Colonic mucosa (tissue), 4 donors: ENCODE results near the gene ZNF780B. TPM values are rescaled to one million over a fixed set of nuclear protein-coding genes. Genes with fewer than 3 reads are reported as not detected.

Source experiments
- DNase-seq: peaks from one replicate; pipeline ENCODE4 v3.0.0-alpha.2; 2020
- H3K27ac ChIP-seq: fragments of 200-600 bp; one replicate; pipeline ENCODE4 v1.8.0; 2021
- H3K27me3 ChIP-seq: fragments of 200-600 bp; one replicate; pipeline ENCODE4 v1.8.0; 2021
- H3K36me3 ChIP-seq: fragments of 200-600 bp; one replicate; pipeline ENCODE4 v1.8.0; 2021
- H3K4me1 ChIP-seq: fragments of 200-600 bp; one replicate; pipeline ENCODE4 v1.8.0; 2021; ENCODE audit warnings: mild to moderate bottlenecking
- H3K4me3 ChIP-seq: fragments of 200-600 bp; one replicate; pipeline ENCODE4 v1.8.0; 2021
- H3K9ac ChIP-seq, 2 donors: one replicate each; pipeline ENCODE4 v1.7.0; 2013; ENCODE audit warnings: control low read depth in 2 of 2, low read depth in 2 of 2, low read length in 2 of 2
- H3K9me3 ChIP-seq: fragments of 200-600 bp; one replicate; pipeline ENCODE4 v1.8.0; 2021
- intact Hi-C: fragments of 100-400 bp; cut with DNase I; formaldehyde crosslinking; loops from one replicate; pipeline ENCODE4 v1.14.1; 2022
- total RNA-seq, 2 donors: library from RNA; stranded (reverse); fragmentation: NEBNext Ultra II Directional in 1 of 2; extraction: Animal tissue kit (Norgen Biotek cat#: 25700) in 1 of 2; gene quantifications; one replicate each; pipeline ENCODE4 v1.2.1, GENCODE V29; 2021
- TF ChIP-seq, protein P1 (sequence below): fragments of 200-600 bp; IDR thresholded peaks from one replicate; pipeline ENCODE4 v1.8.0; 2022; ENCODE audit warnings: antibody characterized with exemption, mild to moderate bottlenecking
- donor health status: healthy.
- donor health status: DM: no; HTN: no; CAD: no.
- donor health status: DM: no; HTN: no; CAD: no.

ZNF780B gene
- total RNA-seq, 2 donors from 2014 or later = 14.3 to 21.7 TPM

DNA sequence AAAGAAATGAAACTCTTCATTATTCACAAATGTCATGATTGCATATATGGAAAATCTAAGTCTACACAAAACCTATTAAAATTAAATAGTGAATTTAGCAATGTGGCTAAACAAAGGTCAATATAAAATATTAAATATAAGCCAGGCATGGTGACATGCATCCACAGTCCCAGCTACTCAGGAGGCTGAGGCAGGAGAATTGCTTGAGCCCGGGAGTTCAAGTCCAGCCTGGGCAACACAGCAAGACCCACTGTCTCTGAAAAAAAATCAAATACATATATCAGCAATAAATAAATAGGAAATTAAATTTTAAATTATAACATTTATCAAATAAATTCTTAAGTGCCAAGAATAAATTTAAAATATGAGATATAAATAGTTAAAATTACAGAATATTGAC, 73.1 kb downstream of the ZNF780B start:
- intact Hi-C loops = no loop called here
- no peak for DNase-seq
- H3K4me1 ChIP-seq = no peaks in the 10 kb centered on the region
- H3K27me3 ChIP-seq = no peaks in the 10 kb centered on the region
- H3K36me3 ChIP-seq = peaks cover 12% of the 10 kb centered on the region
- TF ChIP-seq, protein P1, sequence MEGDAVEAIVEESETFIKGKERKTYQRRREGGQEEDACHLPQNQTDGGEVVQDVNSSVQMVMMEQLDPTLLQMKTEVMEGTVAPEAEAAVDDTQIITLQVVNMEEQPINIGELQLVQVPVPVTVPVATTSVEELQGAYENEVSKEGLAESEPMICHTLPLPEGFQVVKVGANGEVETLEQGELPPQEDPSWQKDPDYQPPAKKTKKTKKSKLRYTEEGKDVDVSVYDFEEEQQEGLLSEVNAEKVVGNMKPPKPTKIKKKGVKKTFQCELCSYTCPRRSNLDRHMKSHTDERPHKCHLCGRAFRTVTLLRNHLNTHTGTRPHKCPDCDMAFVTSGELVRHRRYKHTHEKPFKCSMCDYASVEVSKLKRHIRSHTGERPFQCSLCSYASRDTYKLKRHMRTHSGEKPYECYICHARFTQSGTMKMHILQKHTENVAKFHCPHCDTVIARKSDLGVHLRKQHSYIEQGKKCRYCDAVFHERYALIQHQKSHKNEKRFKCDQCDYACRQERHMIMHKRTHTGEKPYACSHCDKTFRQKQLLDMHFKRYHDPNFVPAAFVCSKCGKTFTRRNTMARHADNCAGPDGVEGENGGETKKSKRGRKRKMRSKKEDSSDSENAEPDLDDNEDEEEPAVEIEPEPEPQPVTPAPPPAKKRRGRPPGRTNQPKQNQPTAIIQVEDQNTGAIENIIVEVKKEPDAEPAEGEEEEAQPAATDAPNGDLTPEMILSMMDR = no peak
- no peaks in the 10 kb centered on the region for H3K9me3 ChIP-seq
- H3K4me3 ChIP-seq = no peak overlapping the region
- no peak overlapping the region for H3K27ac ChIP-seq
- no peak overlapping the region for H3K9ac ChIP-seq

Other genes starting within 250 kb of the ZNF780B start
- 10 to 100 TPM; 11.8 to 12.7 TPM for gene DYRK1B, start 222.1 kb downstream of the ZNF780B start, total RNA-seq
- 100 to 1,000 TPM; 155 to 297 TPM for gene FBL, start 209.9 kb downstream of the ZNF780B start, total RNA-seq
- gene FCGBP, start 121.6 kb downstream of the ZNF780B start, total RNA-seq = 1,000 to 10,000 TPM; 2,896 to 3,903 TPM
- gene PSMC4, start 85.1 kb downstream of the ZNF780B start, total RNA-seq = 100 to 1,000 TPM in 1 of 2 donors, 10 to 100 TPM in 1; 87.3 to 143 TPM
- gene ZNF546, start 59.2 kb downstream of the ZNF780B start, total RNA-seq = 1 to 10 TPM; 1.1 to 1.3 TPM
- 10 to 100 TPM; 13.1 to 13.4 TPM for gene ZNF780A, start 34.7 kb upstream of the ZNF780B start, total RNA-seq
- gene MAP3K10, start 135.2 kb upstream of the ZNF780B start, total RNA-seq = 10 to 100 TPM in 1 of 2 donors, 1 to 10 TPM in 1; 9.1 to 10.9 TPM
- gene TTC9B, start 162.2 kb upstream of the ZNF780B start, total RNA-seq = under 1 TPM; 0.30 to 0.69 TPM
- gene CCNP, start 170.5 kb upstream of the ZNF780B start, total RNA-seq = under 1 TPM; 0.50 to 0.64 TPM
- 100 to 1,000 TPM in 1 of 2 donors, 10 to 100 TPM in 1; 95.4 to 119 TPM for gene AKT2, start 229.1 kb upstream of the ZNF780B start, total RNA-seq